GM12878 (cell line): ENCODE results near the gene CHN1. TPM values are rescaled to one million over a fixed set of nuclear protein-coding genes. Genes with fewer than 3 reads are reported as not detected.

Experiments
- ATAC-seq: fragments of 200-7000 bp; cut with Tn5 transposase; 3 replicates; pipeline ENCODE4 v1.9.1; 2020; ENCODE audit warnings: mild to moderate bottlenecking, moderate library complexity
- BruUV-seq: library from RNA; stranded (reverse); fragments of 400-500 nt; replicated peaks from 2 replicates; lab custom pipeline; 2021; lab: Mats Ljungman, UMichigan
- CTCF ChIA-PET: fragments of 300-600 bp; sonication (Branson Sonifier 250); formaldehyde crosslinking; extraction: SDS; loops from one replicate; lab custom pipeline; 2021; ENCODE audit warnings: inconsistent platforms; lab: Yijun Ruan, JAX
- POLR2A ChIA-PET: fragments of 350-600 bp; formaldehyde crosslinking; extraction: SDS; loops from one replicate; lab custom pipeline; 2021; ENCODE audit warnings: inconsistent platforms; lab: Charles Lee
- RAD21 ChIA-PET: fragments of 300-600 bp; sonication (Branson Sonifier 250); formaldehyde crosslinking; loops from one replicate; lab custom pipeline; 2023; ENCODE audit warnings: antibody characterized with exemption; ENCODE audit not compliant: unreplicated experiment; lab: Charles Lee
- SMC1A ChIA-PET: fragments of 300-600 bp; sonication (Branson Sonifier 250); formaldehyde crosslinking; loops from one replicate; lab custom pipeline; 2023; ENCODE audit not compliant: unreplicated experiment, uncharacterized antibody; lab: Charles Lee
- DNase-seq: peaks from one replicate; pipeline ENCODE4 v3.0.0-alpha.2; 2011; ENCODE audit warnings: low read depth, low spot score
- FAIRE-seq: peaks from 3 replicates; lab custom pipeline; 2011; peaks lifted over from hg19 to GRCh38; lab: Jason Lieb, UNC
- H2AFZ ChIP-seq: 2 replicates; pipeline ENCODE4 v1.6.0; 2011; ENCODE audit warnings: low read depth, low read length, control low read depth; ENCODE audit not compliant: control insufficient read depth
- H3K27ac ChIP-seq: 2 replicates; pipeline ENCODE4 v1.5.1; 2011; ENCODE audit warnings: control low read depth; ENCODE audit not compliant: control insufficient read depth, insufficient read depth
- H3K27me3 ChIP-seq, 2 experiments: replicated peaks in 1 of 2; 2 replicates each; pipeline versions ENCODE4 v1.6.0 to v1.6.1; 2011; ENCODE audit warnings: low read length in 1 of 2; ENCODE audit not compliant: control insufficient read depth in 2 of 2, insufficient read depth in 2 of 2
- H3K36me3 ChIP-seq, 2 experiments: 2 replicates each; pipeline ENCODE4 v1.5.1; 2011; ENCODE audit warnings: low read length in 1 of 2; ENCODE audit not compliant: control insufficient read depth in 2 of 2, insufficient read depth in 2 of 2
- H3K4me1 ChIP-seq: 2 replicates; pipeline ENCODE4 v1.6.1; 2011; ENCODE audit warnings: mild to moderate bottlenecking, low read length, moderate library complexity, mixed read lengths; ENCODE audit not compliant: control insufficient read depth, insufficient read depth
- H3K4me2 ChIP-seq: 2 replicates; pipeline ENCODE4 v1.6.0; 2011; ENCODE audit warnings: control low read depth; ENCODE audit not compliant: control insufficient read depth, insufficient read depth
- H3K4me3 ChIP-seq: fragments of 200-600 bp; sonication (generic); 2 replicates; pipeline ENCODE4 v1.5.1; 2016
- H3K79me2 ChIP-seq: 2 replicates; pipeline ENCODE4 v1.6.0; 2011; ENCODE audit warnings: low read length; ENCODE audit not compliant: control insufficient read depth, insufficient read depth
- H3K9ac ChIP-seq: 2 replicates; pipeline ENCODE4 v1.8.0; 2011; ENCODE audit warnings: low read length, control low read depth, mixed read lengths; ENCODE audit not compliant: control insufficient read depth, insufficient read depth
- H3K9me3 ChIP-seq: replicated peaks from 3 replicates; pipeline ENCODE4 v1.5.1; 2011; ENCODE audit warnings: mild to moderate bottlenecking, low read length; ENCODE audit not compliant: control insufficient read depth, insufficient read depth
- H4K20me1 ChIP-seq: 2 replicates; pipeline ENCODE4 v1.6.0; 2011; ENCODE audit not compliant: control insufficient read depth, insufficient read depth
- ATF2 ChIP-seq: IDR thresholded peaks from 2 replicates; pipeline ENCODE4 v1.6.1; 2012; ENCODE audit warnings: low read length, inconsistent platforms
- CBFB ChIP-seq: IDR thresholded peaks from 2 replicates; pipeline ENCODE4 v1.6.1; 2016; ENCODE audit warnings: antibody characterized with exemption, low read depth
- EED ChIP-seq: sonication (generic); IDR thresholded peaks from 2 replicates; pipeline ENCODE4 v1.6.1; 2016; ENCODE audit warnings: antibody characterized with exemption, low read depth
- HDAC2 ChIP-seq: fragments of 200-600 bp; sonication (generic); IDR thresholded peaks from 2 replicates; pipeline ENCODE4 v1.6.1; 2017
- POU2F2 ChIP-seq: IDR thresholded peaks from 3 replicates; pipeline ENCODE4 v1.6.1; 2011; ENCODE audit warnings: low read depth, mild to moderate bottlenecking, low read length, borderline replicate concordance
- SIX5 ChIP-seq: IDR thresholded peaks from 2 replicates; pipeline ENCODE4 v1.6.1; 2011; ENCODE audit warnings: mild to moderate bottlenecking, low read depth, low read length, moderate library complexity; ENCODE audit not compliant: severe bottlenecking
- SMAD5 ChIP-seq: IDR thresholded peaks from 2 replicates; pipeline ENCODE4 v1.6.1; 2016; ENCODE audit warnings: antibody characterized with exemption, low read depth
- SRF ChIP-seq, 2 experiments: IDR thresholded peaks; 2 replicates each; pipeline ENCODE4 v1.6.1; 2011; ENCODE audit warnings: low read depth in 2 of 2, low read length in 2 of 2, mild to moderate bottlenecking in 1 of 2, moderate library complexity in 1 of 2
- USF2 ChIP-seq: IDR thresholded peaks from 2 replicates; pipeline ENCODE4 v1.6.1; 2011; ENCODE audit warnings: low read depth, low read length, improper control_type of control experiment, borderline replicate concordance
- ZNF687 ChIP-seq: fragments of 450-650 bp; IDR thresholded peaks from 2 replicates; pipeline ENCODE4 v1.6.1; 2017; ENCODE audit warnings: mild to moderate bottlenecking, moderate library complexity
- WGBS: methylation state at CpG from one replicate; pipeline ENCODE4 v1.1.6; 2016; ENCODE audit warnings: low lambda C conversion rate; ENCODE audit not compliant: insufficient replicate concordance, insufficient coverage; ENCODE audit errors: missing lambda C conversion rate; 5-methylcytosine and 5-hydroxymethylcytosine counted together
- in situ Hi-C: fragments of 300-500 bp; cut with MboI; formaldehyde crosslinking; loops from 9 replicates; pipeline ENCODE4 v1.14.3; 2018; ENCODE audit warnings: mixed read lengths
- intact Hi-C: fragments of 100-400 bp; cut with micrococcal nuclease; formaldehyde crosslinking; loops from one replicate; pipeline ENCODE4 v1.14.2; 2022; ENCODE audit not compliant: unreplicated experiment
- polyA plus RNA-seq, 11 experiments: library from polyadenylated mRNA; depleted of rRNA in 4 of 11; unstranded in 6 of 11; stranded (reverse) in 5 of 11; fragments of >200 nt; fragmentation: Nextera tagmentation in 4 of 11; fragmentation: Illumina TruSeq in 1 of 11; extraction: Ambion mirVana in 4 of 11; extraction: Trizol in 1 of 11; gene quantifications; 1 replicate in 1 of 11; 2 replicates in 10 of 11; pipeline versions ENCODE4 v1.2.1 to v1.2.3, GENCODE V29; 2011 to 2016; ENCODE audit warnings: inconsistent platforms in 2 of 11, missing spikeins in 2 of 11, low read depth in 1 of 11
- total RNA-seq, 4 experiments: library from RNA; depleted of rRNA in 3 of 4; stranded (reverse); fragments of >200 nt in 3 of 4; fragmentation: Illumina TruSeq in 1 of 4; extraction: Trizol in 1 of 4; gene quantifications; 2 replicates each; pipeline versions ENCODE4 v1.2.1 to v1.2.3, GENCODE V29; 2013 to 2021

Gene CHN1
- total and polyA plus RNA-seq, 10 of the 15 experiments (the other 5 are each of a cell fraction or from before 2014, with no cell fraction given): 0.18 to 0.92 (median 0.53) TPM; not detected in 1

- Histone ChIP-seq H3K27me3 (peaks cover 0 to under 1% of the 10 kb centered on the region in 2 experiments; a peak in 1 of 4 replicates), H3K4me1 (peaks cover 10% of the 10 kb centered on the region), H3K4me3 (no peak overlapping the region), H4K20me1 (no peaks in the 10 kb centered on the region), H3K79me2 (no peaks in the 10 kb centered on the region), H3K9ac (no peak overlapping the region), H3K36me3 (no peaks in the 10 kb centered on the region), H3K9me3 (no peaks in the 10 kb centered on the region), H2AFZ (no peak overlapping the region), H3K27ac (no peak overlapping the region), H3K4me2 (no peak overlapping the region)
- RAD21 ChIA-PET: interaction anchor here (7.2 kb wide), 1 partner anchor 28 kb away, joined by 46 read pairs; no protein-coding TSS in a partner anchor
- WGBS: 31% methylated on average over 3 of the region's 3 CpGs
- POLR2A ChIA-PET: interaction anchor here (0.6 kb wide), 1 partner anchor 13 kb away, joined by 3 read pairs; no protein-coding TSS in a partner anchor
- in situ Hi-C loops: no loop called here
- no peak for TF ChIP-seq SRF (IDR thresholded peaks at IDR 0.05; ENCODE audit: low read depth in 2 of 2, low read length in 2 of 2)
- no peak for TF ChIP-seq HDAC2
- TF ChIP-seq EED: no peak
- TF ChIP-seq ATF2: no peak
- no peak for TF ChIP-seq ZNF687
- no peak for TF ChIP-seq POU2F2
- TF ChIP-seq SIX5: no peak
- no peak for TF ChIP-seq SMAD5
- no peak for TF ChIP-seq CBFB
- TF ChIP-seq USF2: no peak
- CTCF ChIA-PET: interaction anchor here (0.6 to 4.7 kb wide), 2 partner anchors 28 to 233 kb away, joined by 3 to 41 read pairs; no protein-coding TSS in a partner anchor
- FAIRE-seq (no peak), DNase-seq (no peak), ATAC-seq (no peak)
- SMC1A ChIA-PET: interaction anchor here (2.0 to 2.5 kb wide), 2 partner anchors 13 to 27 kb away, joined by 9 to 11 read pairs; partner anchors contain the start of gene CHRNA1
- intact Hi-C loops: no loop called here
- BruUV-seq: no TSS peak
Observed at GRCh38 chr2:174776675-174777074, 228.5 kb downstream of the CHN1 start.
